ENCODE results near the gene STXBP6. TPM values are rescaled to one million over a fixed set of nuclear protein-coding genes. Genes with fewer than 3 reads are reported as not detected.

STXBP6 gene
- total RNA-seq, 4 donors from 2014 or later, result 44.1 to 120 (median 67.4) TPM

DNA sequence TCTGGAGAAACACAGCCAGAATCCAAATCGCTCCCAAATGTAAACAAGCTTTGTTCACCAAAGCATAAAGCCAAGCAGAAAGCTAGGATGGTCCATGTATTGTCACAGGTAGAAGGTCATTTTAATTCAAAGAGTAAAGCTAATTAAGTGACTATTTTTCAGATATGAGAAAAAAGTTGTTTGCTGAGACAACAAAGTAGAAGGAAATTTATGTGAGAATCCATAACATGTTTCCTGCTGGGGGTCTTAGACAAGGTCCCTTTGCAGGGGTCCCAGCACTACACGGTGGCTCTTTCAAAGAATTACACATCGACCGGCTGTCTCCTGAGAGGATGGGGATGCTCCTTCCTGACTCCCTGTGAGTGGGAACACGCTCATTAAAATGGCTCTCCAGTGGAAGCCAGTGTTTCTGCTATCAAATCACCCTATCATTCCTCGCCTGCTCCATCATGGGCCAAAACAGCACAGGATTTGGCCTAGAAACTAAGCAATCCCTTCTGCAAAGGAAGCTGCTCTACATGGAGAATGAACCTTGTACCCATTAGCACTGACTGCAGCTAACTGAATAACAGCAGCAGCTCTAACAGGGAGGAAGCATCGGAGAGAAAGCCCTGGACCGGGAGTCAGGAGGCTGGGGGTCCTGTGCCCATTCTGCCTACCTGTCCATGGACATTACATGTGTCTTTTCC lies 175.3 kb downstream of the STXBP6 start:
- no peaks in the 10 kb centered on the region for H3K27me3 ChIP-seq
- H3K27ac ChIP-seq, result no peak overlapping the region
- H3K4me1 ChIP-seq, result peaks cover 0 to 4% of the 10 kb centered on the region in 2 donors
- intact Hi-C loops (cut with DNase I), result no loop called here
- no peaks in the 10 kb centered on the region for H3K9me3 ChIP-seq
- TF ChIP-seq, protein P1, sequence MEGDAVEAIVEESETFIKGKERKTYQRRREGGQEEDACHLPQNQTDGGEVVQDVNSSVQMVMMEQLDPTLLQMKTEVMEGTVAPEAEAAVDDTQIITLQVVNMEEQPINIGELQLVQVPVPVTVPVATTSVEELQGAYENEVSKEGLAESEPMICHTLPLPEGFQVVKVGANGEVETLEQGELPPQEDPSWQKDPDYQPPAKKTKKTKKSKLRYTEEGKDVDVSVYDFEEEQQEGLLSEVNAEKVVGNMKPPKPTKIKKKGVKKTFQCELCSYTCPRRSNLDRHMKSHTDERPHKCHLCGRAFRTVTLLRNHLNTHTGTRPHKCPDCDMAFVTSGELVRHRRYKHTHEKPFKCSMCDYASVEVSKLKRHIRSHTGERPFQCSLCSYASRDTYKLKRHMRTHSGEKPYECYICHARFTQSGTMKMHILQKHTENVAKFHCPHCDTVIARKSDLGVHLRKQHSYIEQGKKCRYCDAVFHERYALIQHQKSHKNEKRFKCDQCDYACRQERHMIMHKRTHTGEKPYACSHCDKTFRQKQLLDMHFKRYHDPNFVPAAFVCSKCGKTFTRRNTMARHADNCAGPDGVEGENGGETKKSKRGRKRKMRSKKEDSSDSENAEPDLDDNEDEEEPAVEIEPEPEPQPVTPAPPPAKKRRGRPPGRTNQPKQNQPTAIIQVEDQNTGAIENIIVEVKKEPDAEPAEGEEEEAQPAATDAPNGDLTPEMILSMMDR (IDR thresholded peaks at IDR 0.05), result no peak
- no peak for TF ChIP-seq POLR2A (IDR thresholded peaks at IDR 0.05)
- no peaks in the 10 kb centered on the region for H3K36me3 ChIP-seq
- no peak for DNase-seq
- H3K4me3 ChIP-seq (replicated peaks in 1 of 3), result no peak overlapping the region
- 82 to 94% methylated on average over 8 of the region's 8 CpGs for WGBS, 2 donors

DNA sequence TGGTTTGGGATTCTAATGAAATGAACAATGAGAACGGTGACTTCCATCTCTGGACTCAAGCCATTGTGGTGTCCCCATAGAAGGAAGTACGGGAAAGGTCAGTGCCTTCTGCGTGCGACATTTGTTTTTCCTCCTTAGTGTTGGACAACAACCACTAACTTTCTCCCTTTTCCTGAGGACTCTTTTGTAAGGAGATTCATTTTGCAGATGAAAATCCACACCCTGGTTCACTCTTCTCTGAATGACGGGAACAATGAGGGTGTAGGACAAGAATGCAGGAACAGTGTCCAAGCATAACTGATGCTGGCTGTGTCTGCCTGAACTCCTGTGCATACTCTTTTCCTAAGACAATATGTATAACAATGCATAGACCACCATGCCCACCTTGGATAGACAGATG lies 176.4 kb downstream of the STXBP6 start:
- DNase-seq, result no peak
- intact Hi-C loops (cut with DNase I), result no loop called here
- 77 to 84% methylated on average over 5 of the region's 5 CpGs for WGBS, 2 donors
- Histone ChIP-seq H3K27ac (no peak overlapping the region), H3K36me3 (no peaks in the 10 kb centered on the region), H3K4me1 (peaks cover 0 to 4% of the 10 kb centered on the region in 2 donors), H3K9me3 (no peaks in the 10 kb centered on the region), H3K4me3 (replicated peaks in 1 of 3) (no peak overlapping the region), H3K27me3 (no peaks in the 10 kb centered on the region)
- TF ChIP-seq POLR2A (IDR thresholded peaks at IDR 0.05), result no peak
- TF ChIP-seq, protein P1 (IDR thresholded peaks at IDR 0.05), result no peak

DNA sequence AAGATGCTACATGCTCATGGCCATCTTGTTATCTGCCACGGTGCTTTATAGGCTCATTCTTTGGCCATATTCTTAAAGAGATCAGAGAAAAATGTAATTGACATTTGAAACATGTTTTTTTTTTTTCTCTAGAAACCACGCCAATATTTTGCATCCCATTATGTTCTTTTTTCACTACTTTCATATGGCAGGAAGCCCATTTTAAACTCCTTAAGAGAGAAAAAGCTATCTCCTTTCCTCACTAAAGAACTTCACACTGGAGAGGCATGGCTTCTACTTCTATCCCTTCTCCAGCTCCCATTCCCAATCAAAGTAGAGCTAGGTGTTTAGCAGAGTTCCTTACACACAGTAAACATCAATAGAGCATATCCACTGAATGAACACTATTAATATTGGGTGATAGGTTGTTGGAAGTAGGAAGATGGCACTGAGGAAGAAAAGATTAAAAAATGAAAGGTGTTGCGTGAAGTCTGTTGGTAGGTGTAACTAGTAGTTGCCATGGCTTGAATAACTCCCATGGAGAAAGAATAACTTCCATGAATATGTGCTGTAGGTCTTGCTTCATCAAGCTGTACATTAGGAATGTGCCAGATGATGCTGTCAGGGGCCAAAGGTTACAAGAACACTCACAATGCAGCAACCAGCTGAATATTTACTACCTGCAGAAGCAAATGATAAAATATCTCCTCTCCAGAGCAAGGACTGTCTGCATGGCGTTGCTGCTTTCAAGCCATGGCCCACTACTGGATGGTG lies 178.8 kb downstream of the STXBP6 start:
- Histone ChIP-seq H3K9me3 (no peaks in the 10 kb centered on the region), H3K4me1 (peaks cover 0 to under 1% of the 10 kb centered on the region in 2 donors), H3K27ac (no peak overlapping the region), H3K27me3 (no peaks in the 10 kb centered on the region), H3K4me3 (replicated peaks in 1 of 3) (no peak overlapping the region), H3K36me3 (no peaks in the 10 kb centered on the region)
- no peak for DNase-seq
- intact Hi-C loops (cut with DNase I), result no loop called here
- WGBS, 2 donors, result 82 to 90% methylated on average over 4 of the region's 4 CpGs
- TF ChIP-seq, protein P1 (IDR thresholded peaks at IDR 0.05), result no peak
- no peak for TF ChIP-seq POLR2A (IDR thresholded peaks at IDR 0.05)

DNA sequence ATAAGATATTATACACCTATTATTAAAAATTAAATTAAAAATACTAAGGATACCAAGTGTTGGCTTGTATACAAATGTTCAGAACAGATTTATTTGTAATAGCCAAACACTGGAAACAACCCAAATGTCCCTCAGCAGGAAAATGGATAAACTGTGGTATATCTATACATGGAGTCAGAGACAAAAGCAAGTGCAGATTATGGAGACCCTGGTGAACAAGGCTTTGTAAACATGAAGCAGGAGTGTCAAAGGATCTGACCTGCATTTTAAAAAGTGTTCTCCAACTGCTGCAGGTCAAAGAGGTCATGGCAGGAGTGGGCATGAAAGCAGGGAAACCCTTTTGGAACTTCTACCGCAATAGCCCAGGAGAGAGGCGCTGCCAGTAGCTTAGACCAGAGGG lies 181.6 kb downstream of the STXBP6 start:
- 97% methylated on average over 2 of the region's 2 CpGs for WGBS, 2 donors
- Histone ChIP-seq H3K27ac (no peak overlapping the region), H3K4me3 (replicated peaks in 1 of 3) (no peak overlapping the region), H3K9me3 (no peaks in the 10 kb centered on the region), H3K4me1 (peaks cover 11 to 13% of the 10 kb centered on the region in 2 donors), H3K27me3 (no peaks in the 10 kb centered on the region), H3K36me3 (no peaks in the 10 kb centered on the region)
- intact Hi-C loops (cut with DNase I), result no loop called here
- no peak for DNase-seq
- TF ChIP-seq, protein P1 (IDR thresholded peaks at IDR 0.05), result no peak
- no peak for TF ChIP-seq POLR2A (IDR thresholded peaks at IDR 0.05)

DNA sequence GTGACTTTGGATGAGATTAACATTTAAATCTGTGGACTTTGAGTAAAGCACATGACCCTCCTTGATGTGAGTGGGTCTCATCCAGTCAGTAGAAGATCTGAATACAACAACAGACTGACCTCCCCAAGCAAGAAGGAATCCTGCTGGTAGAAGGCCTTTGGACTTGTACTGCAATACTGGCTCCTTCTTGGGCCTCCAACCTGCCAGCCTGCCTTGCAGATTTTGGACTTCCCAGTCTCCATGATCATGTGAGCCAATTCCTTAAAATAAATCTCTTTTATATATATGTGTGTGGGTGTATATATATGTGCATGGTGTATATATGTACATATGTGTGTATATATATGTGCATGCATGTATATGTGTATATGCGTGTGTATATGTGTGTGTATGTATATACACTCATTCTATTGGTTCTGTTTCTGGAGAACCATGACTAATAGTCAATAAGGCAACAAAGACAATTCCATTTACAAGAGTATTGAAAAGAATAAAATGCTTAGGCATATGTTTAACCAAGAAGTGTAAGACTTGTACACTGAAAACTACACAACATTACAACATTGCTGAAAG lies 183.8 kb downstream of the STXBP6 start:
- intact Hi-C loops (cut with DNase I), result no loop called here
- Histone ChIP-seq H3K4me1 (peaks cover 17 to 20% of the 10 kb centered on the region in 2 donors), H3K27me3 (no peaks in the 10 kb centered on the region), H3K9me3 (no peaks in the 10 kb centered on the region), H3K36me3 (no peaks in the 10 kb centered on the region), H3K27ac (no peak overlapping the region), H3K4me3 (replicated peaks in 1 of 3) (no peak overlapping the region)
- no peak for TF ChIP-seq POLR2A (IDR thresholded peaks at IDR 0.05)
- TF ChIP-seq, protein P1 (IDR thresholded peaks at IDR 0.05), result no peak
- DNase-seq, result no peak
- 92 to 98% methylated on average over 1 of the region's 1 CpG for WGBS, 2 donors
